ENCODE data around the gene PACS2.

The PACS2 gene

DNA sequence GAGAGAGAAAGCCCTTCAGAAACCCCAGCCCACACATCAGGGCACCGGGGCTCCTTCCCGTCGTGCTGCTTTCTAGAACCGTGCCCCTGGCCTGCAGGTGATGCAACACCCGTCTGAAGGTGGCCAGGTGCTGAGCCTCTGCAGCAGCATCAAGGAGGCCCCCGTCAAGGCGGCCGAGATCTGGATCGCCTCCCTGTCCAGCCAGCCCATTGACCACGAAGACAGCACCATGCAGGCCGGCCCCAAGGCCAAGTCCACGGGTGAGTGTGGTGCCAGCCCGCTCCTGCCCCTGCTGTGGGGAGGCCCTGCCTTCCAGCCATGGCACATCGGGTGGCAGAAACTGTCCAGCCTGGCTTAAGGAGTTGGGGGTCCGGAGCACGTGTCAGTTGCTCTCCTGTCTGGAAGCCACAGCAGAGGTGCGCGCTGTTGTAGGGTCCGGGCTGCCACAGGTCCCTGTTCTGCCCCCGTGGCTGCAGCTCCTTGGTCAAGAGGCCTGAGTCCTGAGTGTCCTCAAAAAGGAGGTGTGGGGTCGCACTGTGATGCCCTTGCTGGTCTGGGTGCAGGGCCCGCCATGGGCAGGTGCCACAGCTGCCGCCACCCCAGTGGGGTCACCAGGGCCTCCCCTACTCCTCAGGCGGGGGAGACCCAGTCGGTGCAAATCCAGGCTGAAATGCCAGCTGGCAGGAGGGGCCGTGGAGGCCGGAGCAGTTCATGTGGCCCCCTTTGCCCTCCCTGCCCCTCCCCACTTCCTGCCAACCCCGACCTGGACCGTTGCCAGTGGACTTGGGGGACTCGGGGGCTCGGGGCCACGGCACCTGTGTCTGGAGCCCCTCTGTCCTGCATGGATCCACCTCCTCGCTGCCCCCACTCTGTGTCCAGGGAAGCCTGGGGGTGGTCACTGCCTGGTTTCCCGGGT, 52.8 kb downstream of the PACS2 start:
- DNase-seq (ENCODE audit: low read depth in 2 of 2), result no peak

DNA sequence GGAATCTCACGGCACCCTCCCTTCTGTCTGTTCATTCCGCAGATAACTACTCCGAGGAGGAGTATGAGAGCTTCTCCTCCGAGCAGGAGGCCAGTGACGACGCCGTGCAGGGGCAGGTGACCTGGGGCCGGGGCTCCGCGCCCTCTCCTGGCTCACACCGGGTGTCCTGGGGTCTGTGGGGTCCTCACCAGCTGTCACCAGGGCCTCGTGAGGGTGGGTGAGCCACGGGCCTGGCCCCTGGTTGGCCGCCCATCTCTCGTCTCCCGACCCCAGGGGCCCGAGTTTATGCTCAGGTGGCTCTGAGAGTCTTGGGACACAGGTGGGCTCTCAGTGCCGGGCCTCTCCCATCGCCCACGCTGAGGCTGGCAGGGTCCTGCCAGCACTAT, 53.5 kb downstream of the PACS2 start:
- no peak for DNase-seq (ENCODE audit: low read depth in 2 of 2)

GRCh38 chr14:105368426-105368825, 53.9 kb downstream of the PACS2 start:
- DNase-seq (ENCODE audit: low read depth in 2 of 2), result no peak

GRCh38 chr14:105368910-105369652, 54.5 kb downstream of the PACS2 start:
- no peak for DNase-seq (ENCODE audit: low read depth in 2 of 2)

- no peak for DNase-seq (ENCODE audit: low read depth in 2 of 2)
These were observed 55.1 kb downstream of the PACS2 start for GRCh38 chr14:105369653-105370040.

DNA sequence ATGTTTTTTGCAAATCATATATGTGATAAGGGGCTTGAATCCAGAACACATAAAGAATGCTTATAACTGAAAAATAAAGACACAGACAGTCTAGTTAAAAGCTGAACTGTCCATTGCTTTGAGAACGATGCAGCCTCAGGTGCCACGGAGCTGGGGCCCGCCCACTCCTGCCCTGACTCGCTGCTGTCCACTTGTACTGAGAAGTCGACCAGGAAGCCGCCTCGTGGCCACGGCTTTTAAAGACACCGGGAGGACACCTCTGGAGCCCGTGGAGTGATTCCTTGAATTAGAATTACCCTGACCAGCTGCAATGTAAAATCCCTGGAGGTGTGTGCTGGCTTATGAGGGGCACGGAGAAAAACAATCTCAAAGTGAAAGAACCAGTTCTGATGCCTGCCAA, 59.8 kb downstream of the PACS2 start:
- no peak for DNase-seq (ENCODE audit: low read depth in 2 of 2)

DNA sequence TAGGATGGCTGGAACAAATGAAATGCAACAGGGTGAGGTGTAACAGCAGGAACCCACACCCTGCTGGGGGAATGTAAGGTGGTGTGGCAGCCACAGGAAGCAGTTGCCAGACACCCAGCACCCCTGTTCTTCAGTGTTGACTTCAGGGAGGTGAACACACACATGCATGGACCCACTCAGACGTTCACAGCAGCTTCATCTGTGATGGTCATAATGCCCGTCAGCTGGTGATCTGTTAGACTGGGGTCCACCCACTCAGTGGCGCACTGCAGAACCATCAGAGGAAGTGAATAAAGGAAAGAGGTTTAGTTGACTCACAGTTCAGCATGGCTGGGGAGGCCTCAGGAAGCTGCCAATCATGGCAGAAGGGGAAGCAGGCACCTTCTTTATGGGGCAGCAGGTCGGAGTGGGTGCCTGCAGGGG, 61.1 kb downstream of the PACS2 start:
- DNase-seq (ENCODE audit: low read depth in 2 of 2), result no peak

DNA sequence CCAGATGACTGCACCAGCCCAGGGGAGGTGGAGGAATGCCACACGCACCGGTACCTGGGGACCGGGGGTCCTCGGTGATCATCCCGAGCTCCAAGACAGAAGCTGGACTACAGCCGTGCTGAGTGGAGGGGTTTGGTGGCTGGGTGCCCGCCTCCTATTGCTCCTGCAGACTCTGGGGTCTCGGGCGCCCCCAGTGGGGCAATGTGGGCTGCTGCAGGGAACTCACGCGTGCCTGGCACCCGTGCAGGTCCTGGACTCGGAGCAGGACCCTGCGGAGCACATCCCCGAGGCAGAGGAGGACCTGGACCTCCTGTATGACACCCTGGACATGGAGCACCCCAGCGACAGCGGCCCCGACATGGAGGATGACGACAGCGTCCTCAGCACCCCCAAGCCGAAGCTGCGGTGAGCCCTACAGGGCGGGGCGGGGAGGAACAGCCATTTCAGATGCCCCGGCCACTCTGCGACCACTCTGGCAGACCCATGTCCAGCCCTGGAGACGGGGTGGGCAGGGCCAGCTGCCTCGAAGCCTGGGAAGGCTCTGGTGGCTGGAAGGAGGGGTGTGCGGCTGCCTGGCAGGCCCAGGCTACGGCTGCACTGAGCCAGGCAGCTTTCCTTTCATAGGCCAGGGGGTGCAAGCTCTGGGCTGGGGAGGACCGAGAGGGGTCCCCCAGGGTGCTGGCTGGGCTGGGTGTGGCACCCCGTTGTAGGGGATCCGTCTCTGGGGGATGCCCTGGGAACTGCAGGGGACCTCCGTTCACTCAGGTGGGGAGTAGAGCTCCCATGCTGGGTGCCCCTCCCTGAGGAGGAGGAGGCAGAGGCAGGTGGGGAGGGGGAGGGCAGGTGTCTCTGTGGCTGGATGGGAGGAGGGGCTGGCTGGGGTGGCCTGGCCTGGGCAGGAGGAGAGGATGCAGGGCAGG, 62.2 kb downstream of the PACS2 start:
- DNase-seq (ENCODE audit: low read depth in 2 of 2), result no peak

DNA sequence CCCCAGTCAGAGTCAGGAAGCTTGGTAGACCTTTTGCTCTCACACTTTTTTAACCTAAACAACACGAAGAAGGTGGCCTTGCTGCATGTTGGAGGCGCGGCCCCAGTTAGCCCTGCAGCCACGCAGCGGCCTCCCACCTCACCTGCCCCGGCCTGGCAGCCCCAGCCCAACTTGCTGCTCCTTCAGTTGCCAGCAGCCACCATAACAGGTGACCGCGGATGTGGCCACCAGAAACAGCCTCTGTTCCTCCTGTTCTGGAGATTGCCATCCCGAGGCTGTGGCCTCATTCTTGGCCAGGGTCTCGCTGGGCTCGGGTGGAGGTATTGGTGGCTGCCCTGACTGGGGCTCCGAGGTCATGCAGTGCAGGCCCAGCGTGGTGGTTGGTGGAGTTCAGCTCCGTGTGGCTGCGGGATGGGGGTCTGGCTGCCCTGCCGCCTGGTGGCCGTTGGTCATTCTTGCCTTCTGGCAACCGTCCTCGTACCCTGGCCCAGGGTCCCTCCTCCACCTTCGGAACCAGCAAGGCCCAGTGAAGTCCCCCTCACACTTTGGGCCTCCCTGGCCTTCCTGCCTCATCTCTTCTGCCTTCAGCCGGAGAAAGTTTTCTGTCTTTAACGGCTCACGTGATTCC, 63.1 kb downstream of the PACS2 start:
- no peak for DNase-seq (ENCODE audit: low read depth in 2 of 2)

DNA sequence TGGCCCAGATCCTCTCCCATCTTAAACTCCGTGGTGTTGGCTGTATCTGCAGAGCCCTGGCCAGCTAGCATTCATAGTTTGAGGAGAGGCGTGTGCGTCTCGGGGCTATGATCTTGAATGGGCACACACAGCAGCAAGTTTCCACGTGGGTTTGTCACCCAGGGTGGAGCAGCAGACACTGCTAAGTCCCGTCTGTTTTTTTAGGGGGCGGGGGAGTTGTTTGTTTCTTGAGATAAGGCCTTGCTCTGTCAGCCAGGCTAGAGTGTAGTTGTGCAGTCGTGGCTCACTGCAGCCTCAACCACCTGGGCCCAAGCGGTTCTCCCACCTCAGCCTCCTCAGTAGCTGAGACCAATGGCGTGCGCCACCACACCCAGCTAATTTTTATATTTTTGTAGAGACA, 63.7 kb downstream of the PACS2 start:
- DNase-seq (ENCODE audit: low read depth in 2 of 2), result no peak

DNA sequence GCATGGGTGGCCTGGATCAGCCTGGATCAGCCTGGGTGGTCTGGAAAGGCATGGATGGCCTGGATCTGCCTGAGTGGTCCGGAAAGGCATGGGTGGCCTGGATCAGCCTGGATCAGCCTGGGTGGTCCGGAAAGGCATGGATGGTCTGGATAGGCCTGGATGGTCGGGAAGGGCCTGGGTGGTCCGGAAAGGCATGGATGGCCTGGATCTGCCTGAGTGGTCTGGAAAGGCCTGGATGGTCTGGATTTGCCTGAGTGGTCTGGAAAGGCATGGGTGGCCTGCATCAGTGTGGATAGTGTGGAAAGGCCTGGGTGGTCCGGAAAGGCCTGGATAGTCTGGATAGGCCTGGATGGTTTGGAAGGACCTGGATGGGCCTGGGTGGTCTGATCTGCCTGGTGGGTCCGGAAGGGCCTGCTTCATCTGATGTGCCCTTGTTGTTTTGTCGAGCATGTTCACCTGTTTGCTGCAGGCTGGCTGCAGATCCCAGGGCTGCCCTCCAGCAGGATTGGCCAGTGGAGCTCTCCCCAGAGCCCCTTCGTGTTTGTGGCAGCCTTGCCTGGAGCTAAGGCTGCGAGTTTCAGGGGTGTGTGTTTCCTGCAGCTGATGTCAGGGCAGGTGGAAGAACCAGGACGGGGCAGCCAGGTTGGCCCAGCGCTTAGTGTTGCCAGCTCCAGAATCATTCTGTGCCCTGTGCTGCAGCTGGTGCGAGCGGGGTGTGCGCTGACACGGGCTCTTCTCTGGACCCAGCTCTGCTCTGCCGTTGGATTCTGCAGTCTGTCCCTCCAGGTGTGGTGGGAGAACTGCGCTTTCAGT, 64.5 kb downstream of the PACS2 start:
- no peak for DNase-seq (ENCODE audit: low read depth in 2 of 2)

- DNase-seq (ENCODE audit: low read depth in 2 of 2), result no peak
These were observed 65.4 kb downstream of the PACS2 start for GRCh38 chr14:105379946-105380345.

- no peak for DNase-seq (ENCODE audit: low read depth in 2 of 2)
These were observed 66.2 kb downstream of the PACS2 start for GRCh38 chr14:105380756-105381155.

DNA sequence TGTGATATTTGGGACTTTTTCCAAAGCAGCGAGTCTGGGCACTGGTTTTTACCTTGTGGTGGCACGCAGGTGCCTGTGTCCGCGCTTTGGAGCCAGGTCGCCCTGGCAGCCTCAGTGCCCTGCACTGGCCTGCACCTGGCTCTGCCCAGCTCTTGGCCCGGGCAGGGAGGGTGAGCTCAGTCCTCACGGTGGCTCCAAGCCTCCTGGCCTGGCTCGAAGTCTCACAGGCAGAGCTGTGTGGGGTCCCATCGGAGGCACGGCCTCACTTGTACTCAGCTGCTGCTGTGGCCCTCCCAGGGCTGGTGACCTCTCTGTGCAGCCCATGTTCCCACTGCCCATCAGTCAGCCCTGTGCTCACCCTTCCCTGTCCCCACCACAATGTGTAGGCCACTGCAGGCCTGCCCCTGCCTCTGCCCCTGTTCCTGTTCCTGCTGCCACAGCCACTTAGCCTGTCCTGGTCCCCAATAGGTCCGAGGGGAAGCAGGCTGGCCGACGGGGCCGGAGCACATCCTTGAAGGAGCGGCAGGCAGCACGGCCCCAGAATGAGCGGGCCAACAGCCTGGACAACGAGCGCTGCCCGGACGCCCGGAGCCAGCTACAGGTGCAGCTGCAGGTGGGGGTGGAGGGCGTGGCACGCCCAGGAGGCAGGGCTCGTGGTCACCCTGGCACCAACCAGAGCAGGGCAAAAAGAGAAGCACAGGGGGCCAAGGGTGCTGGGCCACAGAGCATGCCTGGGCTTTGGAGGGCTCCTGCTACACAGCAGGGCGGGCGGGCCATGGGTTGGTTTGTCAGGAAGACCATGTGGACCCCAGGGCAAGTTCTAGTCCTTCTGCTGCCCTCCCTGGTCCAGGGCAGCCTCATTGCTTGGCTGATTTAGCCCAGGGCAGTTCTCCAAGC, 67.1 kb downstream of the PACS2 start:
- no peak for DNase-seq (ENCODE audit: low read depth in 2 of 2)

GRCh38 chr14:105382343-105383082, 68.0 kb downstream of the PACS2 start:
- DNase-seq (ENCODE audit: low read depth in 2 of 2), result no peak

GRCh38 chr14:105383083-105383730, 68.7 kb downstream of the PACS2 start:
- DNase-seq (ENCODE audit: low read depth in 2 of 2), result no peak

GRCh38 chr14:105384041-105384557, 69.6 kb downstream of the PACS2 start:
- DNase-seq (ENCODE audit: low read depth in 2 of 2), result no peak

Data from stimulated activated CD8-positive, alpha-beta memory T cell treated with anti-CD3 and anti-CD28 coated beads, Interleukin-7, amount 100 ng/mL, for 1 hour (primary cell).